Fibroblast of pulmonary artery (primary cell): ENCODE data around the gene SATB2.
A peak's percentile ranks its signal among the peaks of the same experiment; 100 is the strongest.

Experiments
- DNase-seq: peaks from one replicate; pipeline ENCODE4 v3.0.0-alpha.2; 2010; ENCODE audit warnings: low read depth
- H3K4me3 ChIP-seq: replicated peaks from 2 replicates; pipeline ENCODE4 v1.5.1; 2011; ENCODE audit warnings: low read depth, mild to moderate bottlenecking, control low read depth, low read length, moderate library complexity
- TF ChIP-seq, protein P1 (sequence below): IDR thresholded peaks from 2 replicates; pipeline ENCODE4 v1.5.1; 2011; ENCODE audit warnings: mild to moderate bottlenecking, control low read depth, low read length, inconsistent platforms; ENCODE audit errors: missing control alignments

Gene SATB2

DNA sequence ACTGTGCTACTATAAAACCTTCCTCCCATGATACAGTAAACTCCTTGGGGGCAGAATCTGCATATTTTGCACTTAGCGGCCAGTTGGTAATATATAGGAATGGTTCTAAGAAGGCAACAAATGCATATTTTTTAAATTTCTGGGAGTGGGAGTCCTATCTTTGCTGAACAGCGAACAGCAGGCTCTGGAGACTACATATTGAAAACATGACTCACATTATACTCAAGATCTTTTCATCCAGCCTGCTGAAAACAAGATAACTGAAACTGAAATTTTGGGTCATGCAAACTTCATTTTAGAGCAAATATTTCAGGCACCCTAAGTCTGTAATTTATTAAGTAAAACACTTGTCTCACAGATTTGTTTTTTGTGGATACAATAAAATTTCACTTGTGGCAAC lies 122.2 kb downstream of the SATB2 start:
- no peak for DNase-seq
- H3K4me3 ChIP-seq = no peak overlapping the region
- TF ChIP-seq, protein P1, sequence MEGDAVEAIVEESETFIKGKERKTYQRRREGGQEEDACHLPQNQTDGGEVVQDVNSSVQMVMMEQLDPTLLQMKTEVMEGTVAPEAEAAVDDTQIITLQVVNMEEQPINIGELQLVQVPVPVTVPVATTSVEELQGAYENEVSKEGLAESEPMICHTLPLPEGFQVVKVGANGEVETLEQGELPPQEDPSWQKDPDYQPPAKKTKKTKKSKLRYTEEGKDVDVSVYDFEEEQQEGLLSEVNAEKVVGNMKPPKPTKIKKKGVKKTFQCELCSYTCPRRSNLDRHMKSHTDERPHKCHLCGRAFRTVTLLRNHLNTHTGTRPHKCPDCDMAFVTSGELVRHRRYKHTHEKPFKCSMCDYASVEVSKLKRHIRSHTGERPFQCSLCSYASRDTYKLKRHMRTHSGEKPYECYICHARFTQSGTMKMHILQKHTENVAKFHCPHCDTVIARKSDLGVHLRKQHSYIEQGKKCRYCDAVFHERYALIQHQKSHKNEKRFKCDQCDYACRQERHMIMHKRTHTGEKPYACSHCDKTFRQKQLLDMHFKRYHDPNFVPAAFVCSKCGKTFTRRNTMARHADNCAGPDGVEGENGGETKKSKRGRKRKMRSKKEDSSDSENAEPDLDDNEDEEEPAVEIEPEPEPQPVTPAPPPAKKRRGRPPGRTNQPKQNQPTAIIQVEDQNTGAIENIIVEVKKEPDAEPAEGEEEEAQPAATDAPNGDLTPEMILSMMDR = no peak

DNA sequence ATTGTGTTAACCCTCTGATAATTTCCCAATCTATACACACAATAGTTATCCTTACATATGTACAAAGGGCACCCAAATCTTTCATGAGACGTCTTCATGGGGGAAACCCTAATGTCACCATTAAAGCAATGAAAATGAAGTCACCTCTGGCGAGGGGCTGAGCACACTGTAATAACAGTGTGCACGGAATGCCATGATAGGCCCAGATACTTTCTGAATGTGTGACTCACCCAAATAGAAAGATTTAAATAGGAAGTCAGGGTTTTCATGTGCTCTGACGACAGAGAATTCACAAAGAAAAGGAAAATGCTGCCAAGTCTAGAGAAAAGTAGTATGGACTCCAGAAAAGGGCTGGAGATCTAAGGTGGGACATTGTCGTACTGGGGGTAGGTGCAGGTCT lies 128.3 kb downstream of the SATB2 start:
- H3K4me3 ChIP-seq = no peak overlapping the region
- TF ChIP-seq, protein P1 = no peak
- DNase-seq = peak; percentile 48

DNA sequence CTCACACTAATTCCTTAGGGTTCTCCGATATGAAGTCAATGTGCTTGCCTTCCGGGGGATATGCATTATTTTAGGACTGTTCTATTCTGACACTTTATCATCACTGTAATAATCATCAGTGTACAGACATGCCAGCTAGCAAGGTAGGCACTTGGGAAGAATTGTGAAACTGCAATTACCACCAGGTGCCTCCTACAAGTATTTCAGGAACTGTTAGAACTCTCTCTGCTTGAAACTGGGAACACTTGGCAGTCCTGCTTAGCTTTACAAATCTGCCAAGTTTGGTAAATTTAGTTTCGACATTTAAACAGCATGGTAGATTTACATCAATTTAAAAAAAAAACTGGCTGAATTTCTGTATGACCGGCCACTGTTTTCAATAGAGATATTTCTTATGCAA lies 128.7 kb downstream of the SATB2 start:
- TF ChIP-seq, protein P1 = no peak
- H3K4me3 ChIP-seq = no peak overlapping the region
- DNase-seq = no peak

DNA sequence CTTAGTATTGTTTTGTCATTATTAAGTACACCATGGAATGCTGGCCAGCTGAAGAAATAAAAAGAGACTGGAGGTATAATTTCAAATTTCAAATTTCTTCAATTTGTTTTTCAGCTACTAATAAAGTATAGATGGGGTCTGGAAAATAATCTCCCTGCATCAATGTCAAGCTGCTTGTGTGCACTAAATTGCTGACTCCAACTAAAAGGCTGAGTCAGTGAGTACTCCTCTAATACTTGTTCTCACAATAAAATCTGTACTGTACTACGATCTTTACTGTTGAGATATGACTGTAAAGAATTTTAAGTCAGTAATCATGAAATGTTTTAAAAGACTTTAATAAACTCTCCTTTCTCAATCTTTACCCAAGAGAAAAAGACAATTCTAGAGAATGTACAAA lies 131.9 kb downstream of the SATB2 start:
- DNase-seq = no peak
- TF ChIP-seq, protein P1 = no peak
- H3K4me3 ChIP-seq = no peak overlapping the region

DNA sequence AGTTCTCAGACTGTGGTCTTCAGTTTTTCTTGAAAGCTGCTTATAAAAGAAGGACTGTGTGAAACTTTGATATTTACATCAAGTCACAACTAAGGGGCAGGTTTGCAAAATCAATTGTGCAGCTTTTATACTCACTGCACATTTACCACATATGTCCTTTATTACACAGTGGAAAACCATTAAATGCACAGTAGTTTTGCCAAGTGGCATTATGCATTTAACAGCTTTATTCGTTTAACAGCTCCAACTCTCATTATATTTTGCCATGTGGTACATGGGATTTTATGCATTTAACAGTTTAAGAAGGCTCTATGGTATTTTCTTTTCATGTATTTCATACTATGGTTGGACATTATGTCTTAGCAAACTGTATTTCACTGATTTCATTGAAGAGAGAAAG lies 135.6 kb downstream of the SATB2 start:
- TF ChIP-seq, protein P1 = no peak
- no peak for DNase-seq
- H3K4me3 ChIP-seq = no peak overlapping the region

DNA sequence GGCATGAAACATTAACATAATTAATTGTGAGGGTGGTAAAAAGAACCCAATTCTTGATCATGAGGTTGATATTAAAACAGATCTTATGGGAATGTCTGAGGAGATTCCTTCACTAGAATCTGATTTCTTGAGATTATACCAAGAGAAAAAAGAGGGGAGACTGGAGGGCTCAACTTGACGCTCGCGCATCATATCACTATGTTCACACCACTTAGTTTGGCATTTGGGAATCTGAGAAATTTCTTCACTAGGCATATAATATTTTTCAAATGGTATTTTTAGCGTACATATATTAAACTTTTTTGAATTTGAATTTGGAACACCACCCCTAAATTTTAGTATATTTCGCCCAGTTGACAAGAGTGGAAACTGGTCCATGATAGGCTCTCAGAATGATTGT lies 140.1 kb downstream of the SATB2 start:
- no peak overlapping the region for H3K4me3 ChIP-seq
- TF ChIP-seq, protein P1 = no peak
- DNase-seq = no peak

DNA sequence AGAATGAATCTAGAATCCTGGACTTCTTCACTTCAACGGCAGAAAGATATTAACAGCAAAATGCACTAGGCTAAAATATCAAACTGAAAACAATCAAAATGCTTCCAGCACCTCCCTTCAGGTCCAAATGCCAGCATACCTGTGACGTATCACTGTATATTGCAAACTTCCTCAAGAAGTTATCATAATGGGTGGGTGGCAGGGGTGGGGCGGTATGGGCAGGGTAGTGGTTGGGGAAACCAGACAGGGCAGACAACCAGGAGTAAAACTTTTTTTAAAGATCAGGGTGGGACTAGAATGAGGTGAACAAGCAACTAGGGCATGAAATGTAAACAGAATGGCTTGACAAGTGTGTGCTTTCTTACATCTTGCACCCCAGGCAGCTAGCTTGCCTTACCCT lies 140.9 kb downstream of the SATB2 start:
- DNase-seq = no peak
- H3K4me3 ChIP-seq = no peak overlapping the region
- TF ChIP-seq, protein P1 = no peak
